Gastroesophageal sphincter (tissue), 3 donors: ENCODE results near the gene PCK2.

Experiments used
- CTCF ChIP-seq, 4 experiments: fragments of 200-600 bp in 2 of 4; fragments of 450-650 bp in 2 of 4; sonication (generic) in 1 of 4; IDR thresholded peaks; one replicate each; pipeline ENCODE4 v1.5.1; 2017 to 2019; ENCODE audit warnings: antibody characterized with exemption in 4 of 4, mild to moderate bottlenecking in 2 of 4, moderate library complexity in 2 of 4
- POLR2A ChIP-seq, 2 donors: fragments of 450-650 bp; IDR thresholded peaks; one replicate each; pipeline ENCODE4 v1.6.1; 2017; ENCODE audit warnings: antibody characterized with exemption in 2 of 2, mild to moderate bottlenecking in 2 of 2, moderate library complexity in 1 of 2
- POLR2AphosphoS5 ChIP-seq: sonication (generic); formaldehyde crosslinking; IDR thresholded peaks from one replicate; pipeline ENCODE4 v1.6.1; 2017; ENCODE audit warnings: antibody characterized with exemption

GRCh38 chr14:24117179-24117578 lies 23.1 kb downstream of the PCK2 start:
- TF ChIP-seq CTCF (IDR thresholded peaks at IDR 0.05), result no peak
- TF ChIP-seq POLR2A (IDR thresholded peaks at IDR 0.05), result no peak
- no peak for TF ChIP-seq POLR2AphosphoS5
